Measurements from ENCODE around the gene POLR2I.

Gene POLR2I

DNA sequence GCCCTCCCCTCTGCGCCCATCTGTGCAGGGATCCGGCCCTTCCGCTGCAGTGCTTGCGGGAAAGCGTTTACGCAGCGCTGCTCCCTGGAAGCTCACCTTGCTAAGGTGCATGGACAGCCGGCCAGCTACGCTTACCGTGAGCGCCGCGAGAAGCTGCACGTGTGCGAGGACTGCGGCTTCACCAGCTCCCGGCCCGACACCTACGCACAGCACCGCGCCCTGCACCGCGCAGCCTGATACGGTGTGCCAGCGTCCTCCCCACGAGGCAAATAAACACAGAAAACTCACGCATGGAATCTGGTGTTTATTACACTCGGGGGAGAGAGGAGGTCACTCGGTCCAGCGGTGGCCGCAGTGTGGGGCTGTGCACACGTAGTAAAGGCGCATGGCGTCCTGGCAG, 1.2 kb downstream of the POLR2I start:
- 95 to 96% methylated on average over 34 of the region's 34 CpGs for WGBS, 2 experiments
- H3K4me3 ChIP-seq (ENCODE audit: insufficient read depth, low read depth, low read length), result peak overlapping the region; percentile 87
- H3K27me3 ChIP-seq (ENCODE audit: control insufficient read depth, insufficient read depth, low read length, poor library complexity, severe bottlenecking), result no peaks in the 10 kb centered on the region
- no peaks in the 10 kb centered on the region for H3K9me3 ChIP-seq (ENCODE audit: control insufficient read depth, low read length)
- no peak overlapping the region for H3K27ac ChIP-seq (ENCODE audit: insufficient read depth, low read depth, low read length, poor library complexity, severe bottlenecking)
- H3K36me3 ChIP-seq (ENCODE audit: control insufficient read depth, insufficient read depth, low read length), result peaks cover 5% of the 10 kb centered on the region
- peaks cover 20% of the 10 kb centered on the region for H3K4me1 ChIP-seq (ENCODE audit: control insufficient read depth, insufficient read depth, low read length)

GRCh38 chr19:36112678-36113077, 2.0 kb downstream of the POLR2I start:
- Histone ChIP-seq H3K27me3 (ENCODE audit: control insufficient read depth, insufficient read depth, low read length, poor library complexity, severe bottlenecking) (no peaks in the 10 kb centered on the region), H3K4me1 (ENCODE audit: control insufficient read depth, insufficient read depth, low read length) (peaks cover 20% of the 10 kb centered on the region), H3K9me3 (ENCODE audit: control insufficient read depth, low read length) (no peaks in the 10 kb centered on the region), H3K36me3 (ENCODE audit: control insufficient read depth, insufficient read depth, low read length) (no peaks in the 10 kb centered on the region), H3K4me3 (ENCODE audit: insufficient read depth, low read depth, low read length) (no peak overlapping the region), H3K27ac (ENCODE audit: insufficient read depth, low read depth, low read length, poor library complexity, severe bottlenecking) (no peak overlapping the region)
- WGBS, 2 experiments, result 96 to 97% methylated on average over 10 of the region's 10 CpGs

DNA sequence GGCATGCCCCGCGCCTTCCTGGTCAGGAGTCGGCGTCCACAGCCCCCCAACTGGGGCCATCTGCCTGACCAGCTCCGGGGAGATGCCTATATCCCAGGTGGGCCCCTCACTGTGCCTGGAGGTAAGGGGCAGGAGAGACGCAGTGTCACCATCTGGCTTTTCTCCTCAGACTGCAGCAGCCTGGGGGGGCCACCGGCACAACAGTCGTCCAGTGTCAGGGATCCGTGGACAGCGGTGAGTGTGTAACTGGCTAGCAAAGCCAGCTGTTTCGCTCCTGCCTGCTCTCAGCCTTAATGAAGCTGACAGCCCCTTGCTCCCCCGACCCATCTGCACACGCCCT, 3.5 kb downstream of the POLR2I start:
- H3K27ac ChIP-seq (ENCODE audit: insufficient read depth, low read depth, low read length, poor library complexity, severe bottlenecking), result peak overlapping the region; percentile 38
- H3K4me3 ChIP-seq (ENCODE audit: insufficient read depth, low read depth, low read length), result no peak overlapping the region
- WGBS, 2 experiments, result 46 to 53% methylated on average over 13 of the region's 13 CpGs

DNA sequence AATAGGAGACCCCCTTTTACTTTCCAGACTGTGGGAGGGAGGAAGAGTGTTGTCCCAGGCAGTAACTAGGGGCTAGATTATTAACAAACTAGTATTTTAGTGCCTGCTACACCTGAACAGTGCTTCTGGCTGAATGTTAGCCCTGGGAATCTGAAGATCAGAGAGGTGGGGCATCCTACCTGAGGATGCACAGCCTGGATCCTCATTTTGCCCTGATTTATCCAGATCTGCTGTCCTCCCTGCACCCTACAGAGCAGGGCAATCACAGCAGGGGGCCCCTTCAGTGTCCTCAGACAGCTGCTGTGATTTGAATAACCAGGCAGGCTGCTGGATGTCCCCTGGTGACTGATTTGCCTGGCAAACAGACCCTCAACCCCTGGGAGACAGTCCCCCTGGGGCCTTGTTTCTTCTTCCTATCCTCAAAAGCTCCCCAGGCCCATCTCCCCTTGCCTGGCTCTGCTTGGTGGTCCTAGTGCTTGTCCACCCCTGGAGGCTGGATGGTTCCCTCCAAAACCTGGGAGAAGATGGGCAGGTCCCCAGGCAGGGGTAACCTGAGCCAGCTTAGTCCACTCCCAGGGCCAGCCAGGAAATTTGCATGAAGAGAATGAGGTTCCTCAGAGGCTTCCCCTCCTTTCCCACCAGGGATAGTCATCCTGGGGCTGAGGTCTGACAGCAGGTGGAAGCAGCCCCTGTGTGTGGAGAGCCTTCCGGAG, 4.0 kb downstream of the POLR2I start, which contains the start of gene OVOL3:
OVOL3 (plus strand) TSS at position 657 of the 713 bp plus-strand sequence. CDS start 60 bp downstream, outside the sequence.
- peak within 1 kb of the TSS; percentile 38 for H3K27ac ChIP-seq (ENCODE audit: insufficient read depth, low read depth, low read length, poor library complexity, severe bottlenecking)
- H3K36me3 ChIP-seq (ENCODE audit: control insufficient read depth, insufficient read depth, low read length), result no peaks in the 10 kb centered on the region
- 19 to 26% methylated on average over 1 of the region's 1 CpG for WGBS, 2 experiments
- H3K4me3 ChIP-seq (ENCODE audit: insufficient read depth, low read depth, low read length), result no peak within 1 kb of the TSS
- H3K4me1 ChIP-seq (ENCODE audit: control insufficient read depth, insufficient read depth, low read length), result peaks cover 16% of the 10 kb centered on the region
- H3K27me3 ChIP-seq (ENCODE audit: control insufficient read depth, insufficient read depth, low read length, poor library complexity, severe bottlenecking), result no peaks in the 10 kb centered on the region
- H3K9me3 ChIP-seq (ENCODE audit: control insufficient read depth, low read length), result no peaks in the 10 kb centered on the region

More for the DNA sequence above, 3.5 kb downstream of the POLR2I start:
- Histone ChIP-seq H3K36me3 (ENCODE audit: control insufficient read depth, insufficient read depth, low read length) (no peaks in the 10 kb centered on the region), H3K9me3 (ENCODE audit: control insufficient read depth, low read length) (no peaks in the 10 kb centered on the region), H3K27me3 (ENCODE audit: control insufficient read depth, insufficient read depth, low read length, poor library complexity, severe bottlenecking) (no peaks in the 10 kb centered on the region), H3K4me1 (ENCODE audit: control insufficient read depth, insufficient read depth, low read length) (peaks cover 19% of the 10 kb centered on the region)

- Histone ChIP-seq H3K27me3 (ENCODE audit: control insufficient read depth, insufficient read depth, low read length, poor library complexity, severe bottlenecking) (no peaks in the 10 kb centered on the region), H3K27ac (ENCODE audit: insufficient read depth, low read depth, low read length, poor library complexity, severe bottlenecking) (no peak overlapping the region), H3K36me3 (ENCODE audit: control insufficient read depth, insufficient read depth, low read length) (peaks cover 19% of the 10 kb centered on the region), H3K9me3 (ENCODE audit: control insufficient read depth, low read length) (no peaks in the 10 kb centered on the region), H3K4me1 (ENCODE audit: control insufficient read depth, insufficient read depth, low read length) (peaks cover 16% of the 10 kb centered on the region), H3K4me3 (ENCODE audit: insufficient read depth, low read depth, low read length) (no peak overlapping the region)
- WGBS, 2 experiments, result 95% methylated on average over 3 of the region's 3 CpGs
Measured at GRCh38 chr19:36108684-36109083, 6.0 kb downstream of the POLR2I start.

GRCh38 chr19:36106991-36107390, 7.7 kb downstream of the POLR2I start:
- Histone ChIP-seq H3K4me1 (ENCODE audit: control insufficient read depth, insufficient read depth, low read length) (peaks cover 12% of the 10 kb centered on the region), H3K4me3 (ENCODE audit: insufficient read depth, low read depth, low read length) (no peak overlapping the region), H3K27ac (ENCODE audit: insufficient read depth, low read depth, low read length, poor library complexity, severe bottlenecking) (no peak overlapping the region), H3K9me3 (ENCODE audit: control insufficient read depth, low read length) (no peaks in the 10 kb centered on the region), H3K27me3 (ENCODE audit: control insufficient read depth, insufficient read depth, low read length, poor library complexity, severe bottlenecking) (no peaks in the 10 kb centered on the region), H3K36me3 (ENCODE audit: control insufficient read depth, insufficient read depth, low read length) (peaks cover 33% of the 10 kb centered on the region)
- 93 to 97% methylated on average over 5 of the region's 5 CpGs for WGBS, 2 experiments

DNA sequence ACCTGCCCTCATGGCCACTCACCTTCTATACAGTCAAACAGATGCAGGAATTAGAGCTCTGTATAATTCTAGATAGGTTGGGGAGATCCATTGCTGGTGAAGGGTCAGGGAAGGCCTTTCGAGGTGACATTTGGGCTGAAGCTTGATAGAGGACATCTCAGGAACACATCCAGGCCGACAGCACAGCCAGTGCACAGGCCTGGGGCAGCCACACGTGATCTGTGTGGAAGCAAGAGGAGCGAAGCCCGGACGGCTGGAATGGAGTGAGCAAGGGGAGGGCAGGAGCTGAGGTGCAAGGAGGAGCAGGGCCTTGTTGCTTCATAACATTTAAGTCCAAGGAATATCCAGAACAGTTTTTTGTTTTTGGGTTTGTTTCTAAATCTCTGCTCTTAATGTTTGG, 8.2 kb downstream of the POLR2I start:
- WGBS, 2 experiments, result 93 to 98% methylated on average over 6 of the region's 6 CpGs

DNA sequence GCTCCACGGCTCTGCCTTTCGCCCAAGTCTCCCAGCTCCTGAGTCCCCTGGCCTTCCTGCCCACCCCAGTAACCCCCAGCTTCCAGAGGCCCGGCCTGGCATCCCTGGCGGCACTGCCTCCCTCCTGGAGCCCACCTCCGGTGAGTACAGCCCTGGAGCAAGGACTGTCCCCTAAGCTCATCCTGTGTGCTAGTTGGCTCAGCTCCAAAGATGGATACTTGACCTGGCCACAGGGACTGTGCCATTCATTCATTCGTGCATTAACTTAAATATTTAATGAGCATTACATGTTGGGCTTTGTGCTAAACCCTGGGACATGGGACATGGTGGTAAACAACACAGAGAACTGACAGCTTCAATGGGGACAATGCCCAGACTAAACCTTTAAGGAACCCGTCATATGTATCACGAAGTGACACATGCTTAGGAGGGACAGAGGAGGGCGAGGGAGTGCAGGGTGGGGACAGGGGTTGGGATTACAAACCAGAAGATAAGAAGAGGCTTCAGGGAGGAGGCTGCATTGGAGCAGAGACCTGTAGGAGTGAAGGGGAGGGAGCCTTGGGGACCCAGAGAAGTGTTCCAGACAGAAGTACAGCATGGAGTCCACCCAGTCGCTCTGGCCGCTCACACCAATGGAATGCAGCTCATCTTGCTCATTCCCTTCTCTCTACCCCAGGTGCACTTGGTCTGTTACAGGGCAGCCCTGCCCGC, 10.7 kb downstream of the POLR2I start:
- Histone ChIP-seq H3K27me3 (ENCODE audit: control insufficient read depth, insufficient read depth, low read length, poor library complexity, severe bottlenecking) (no peaks in the 10 kb centered on the region), H3K4me3 (ENCODE audit: insufficient read depth, low read depth, low read length) (no peak overlapping the region), H3K9me3 (ENCODE audit: control insufficient read depth, low read length) (no peaks in the 10 kb centered on the region), H3K27ac (ENCODE audit: insufficient read depth, low read depth, low read length, poor library complexity, severe bottlenecking) (no peak overlapping the region), H3K4me1 (ENCODE audit: control insufficient read depth, insufficient read depth, low read length) (no peaks in the 10 kb centered on the region), H3K36me3 (ENCODE audit: control insufficient read depth, insufficient read depth, low read length) (peaks cover 39% of the 10 kb centered on the region)
- WGBS, 2 experiments, result 95 to 96% methylated on average over 12 of the region's 12 CpGs

More for the DNA sequence above, 8.2 kb downstream of the POLR2I start:
- Histone ChIP-seq H3K4me3 (ENCODE audit: insufficient read depth, low read depth, low read length) (no peak overlapping the region), H3K4me1 (ENCODE audit: control insufficient read depth, insufficient read depth, low read length) (peaks cover 8% of the 10 kb centered on the region), H3K27me3 (ENCODE audit: control insufficient read depth, insufficient read depth, low read length, poor library complexity, severe bottlenecking) (no peaks in the 10 kb centered on the region), H3K36me3 (ENCODE audit: control insufficient read depth, insufficient read depth, low read length) (peaks cover 33% of the 10 kb centered on the region), H3K27ac (ENCODE audit: insufficient read depth, low read depth, low read length, poor library complexity, severe bottlenecking) (no peak overlapping the region), H3K9me3 (ENCODE audit: control insufficient read depth, low read length) (no peaks in the 10 kb centered on the region)

DNA sequence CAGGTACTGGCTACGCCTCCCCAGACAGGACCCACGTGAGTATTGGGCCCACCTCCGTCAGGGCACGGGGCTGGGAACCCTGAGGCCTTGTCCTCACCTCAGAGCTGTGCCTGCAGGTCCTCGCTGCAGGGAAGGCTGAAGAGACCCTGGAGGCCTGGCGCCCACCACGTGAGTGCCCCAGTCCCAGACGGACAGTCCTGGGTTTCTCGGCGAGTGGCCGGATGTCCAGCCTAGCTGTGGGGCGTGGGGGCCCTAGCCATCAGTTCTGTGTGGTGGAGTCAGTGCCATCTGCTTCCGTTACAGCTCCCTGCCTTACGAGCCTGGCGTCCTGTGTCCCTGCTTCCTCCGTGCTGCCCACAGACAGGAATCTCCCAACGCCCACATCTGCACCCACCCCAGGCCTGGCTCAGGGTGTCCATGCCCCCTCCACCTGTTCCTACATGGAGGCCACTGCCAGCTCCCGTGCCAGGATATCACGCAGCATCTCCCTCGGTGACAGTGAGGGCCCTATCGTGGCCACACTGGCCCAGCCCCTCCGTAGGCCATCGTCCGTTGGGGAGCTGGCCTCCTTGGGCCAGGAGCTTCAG, 11.5 kb downstream of the POLR2I start:
- H3K4me3 ChIP-seq (ENCODE audit: insufficient read depth, low read depth, low read length), result no peak overlapping the region

More for the DNA sequence above, 11.5 kb downstream of the POLR2I start:
- Histone ChIP-seq H3K27me3 (ENCODE audit: control insufficient read depth, insufficient read depth, low read length, poor library complexity, severe bottlenecking) (no peaks in the 10 kb centered on the region), H3K4me1 (ENCODE audit: control insufficient read depth, insufficient read depth, low read length) (no peaks in the 10 kb centered on the region), H3K36me3 (ENCODE audit: control insufficient read depth, insufficient read depth, low read length) (peaks cover 39% of the 10 kb centered on the region), H3K9me3 (ENCODE audit: control insufficient read depth, low read length) (no peaks in the 10 kb centered on the region), H3K27ac (ENCODE audit: insufficient read depth, low read depth, low read length, poor library complexity, severe bottlenecking) (no peak overlapping the region)
- 96% methylated on average over 24 of the region's 24 CpGs for WGBS, 2 experiments

All from ectodermal cell (in vitro differentiated cells).